Osteoblast (primary cell): ENCODE results near the gene MGAT4A. TPM values are rescaled to one million over a fixed set of nuclear protein-coding genes. Genes with fewer than 3 reads are reported as not detected.

Experiments
- DNase-seq: peaks from one replicate; pipeline ENCODE4 v3.0.0; 2011; ENCODE audit warnings: low spot score, mixed read lengths; ENCODE audit not compliant: insufficient read length; ENCODE audit errors: missing footprints
- H2AFZ ChIP-seq: 2 replicates; pipeline ENCODE4 v1.6.0; 2011; ENCODE audit warnings: mild to moderate bottlenecking, low read length
- H3K27ac ChIP-seq: 2 replicates; pipeline ENCODE4 v1.5.1; 2011; ENCODE audit warnings: mild to moderate bottlenecking, low read depth, low read length, moderate library complexity
- H3K27me3 ChIP-seq: 2 replicates; pipeline ENCODE4 v1.6.0; 2012; ENCODE audit warnings: mild to moderate bottlenecking, control low read depth, inconsistent platforms, low read length, moderate library complexity; ENCODE audit not compliant: insufficient read depth
- H3K36me3 ChIP-seq: 2 replicates; pipeline ENCODE4 v1.5.1; 2011; ENCODE audit warnings: mild to moderate bottlenecking, low read length, control low read depth, moderate library complexity; ENCODE audit not compliant: insufficient read depth
- H3K4me1 ChIP-seq: 2 replicates; pipeline ENCODE4 v1.5.1; 2011; ENCODE audit warnings: mild to moderate bottlenecking, low read length, control low read depth, moderate library complexity; ENCODE audit not compliant: insufficient read depth
- H3K4me2 ChIP-seq: 2 replicates; pipeline ENCODE4 v1.6.0; 2011; ENCODE audit warnings: mild to moderate bottlenecking, low read length; ENCODE audit not compliant: insufficient read depth
- H3K4me3 ChIP-seq: fragments of 200-600 bp; sonication (generic); 3 replicates; pipeline ENCODE4 v1.5.1; 2012; ENCODE audit warnings: mild to moderate bottlenecking, low read length, inconsistent platforms; ENCODE audit not compliant: insufficient read depth
- H3K79me2 ChIP-seq: 2 replicates; pipeline ENCODE4 v1.6.0; 2012; ENCODE audit warnings: mild to moderate bottlenecking, low read length, control low read depth, inconsistent platforms; ENCODE audit not compliant: insufficient read depth
- H3K9me3 ChIP-seq: 2 replicates; pipeline ENCODE4 v1.5.1; 2011; ENCODE audit warnings: low read depth, low read length, control low read depth
- H4K20me1 ChIP-seq: 2 replicates; pipeline ENCODE4 v1.6.0; 2012; ENCODE audit warnings: mild to moderate bottlenecking, low read length, control low read depth; ENCODE audit not compliant: insufficient read depth
- total RNA-seq: library from RNA; depleted of rRNA; stranded (reverse); fragments of >200 nt; gene quantifications from 2 replicates; pipeline ENCODE4 v1.2.3, GENCODE V29; 2012
- TF ChIP-seq, protein P1 (sequence below): IDR thresholded peaks from 2 replicates; pipeline ENCODE4 v1.5.1; 2011; ENCODE audit warnings: mild to moderate bottlenecking, low read depth, low read length, moderate library complexity; ENCODE audit errors: extremely low read depth

Gene MGAT4A
- total RNA-seq, 1 donor: 0.36 TPM

GRCh38 chr2:98685930-98686887 lies 44.7 kb downstream of the MGAT4A start:
- H3K4me1 ChIP-seq: no peaks in the 10 kb centered on the region
- no peaks in the 10 kb centered on the region for H3K79me2 ChIP-seq
- no peaks in the 10 kb centered on the region for H3K36me3 ChIP-seq
- H3K4me3 ChIP-seq: no peak overlapping the region
- no peak overlapping the region for H2AFZ ChIP-seq
- H3K27ac ChIP-seq: no peak overlapping the region
- no peaks in the 10 kb centered on the region for H4K20me1 ChIP-seq
- H3K4me2 ChIP-seq: no peak overlapping the region
- TF ChIP-seq, protein P1, sequence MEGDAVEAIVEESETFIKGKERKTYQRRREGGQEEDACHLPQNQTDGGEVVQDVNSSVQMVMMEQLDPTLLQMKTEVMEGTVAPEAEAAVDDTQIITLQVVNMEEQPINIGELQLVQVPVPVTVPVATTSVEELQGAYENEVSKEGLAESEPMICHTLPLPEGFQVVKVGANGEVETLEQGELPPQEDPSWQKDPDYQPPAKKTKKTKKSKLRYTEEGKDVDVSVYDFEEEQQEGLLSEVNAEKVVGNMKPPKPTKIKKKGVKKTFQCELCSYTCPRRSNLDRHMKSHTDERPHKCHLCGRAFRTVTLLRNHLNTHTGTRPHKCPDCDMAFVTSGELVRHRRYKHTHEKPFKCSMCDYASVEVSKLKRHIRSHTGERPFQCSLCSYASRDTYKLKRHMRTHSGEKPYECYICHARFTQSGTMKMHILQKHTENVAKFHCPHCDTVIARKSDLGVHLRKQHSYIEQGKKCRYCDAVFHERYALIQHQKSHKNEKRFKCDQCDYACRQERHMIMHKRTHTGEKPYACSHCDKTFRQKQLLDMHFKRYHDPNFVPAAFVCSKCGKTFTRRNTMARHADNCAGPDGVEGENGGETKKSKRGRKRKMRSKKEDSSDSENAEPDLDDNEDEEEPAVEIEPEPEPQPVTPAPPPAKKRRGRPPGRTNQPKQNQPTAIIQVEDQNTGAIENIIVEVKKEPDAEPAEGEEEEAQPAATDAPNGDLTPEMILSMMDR: no peak
- no peaks in the 10 kb centered on the region for H3K9me3 ChIP-seq
- no peak for DNase-seq
- peaks cover 2% of the 10 kb centered on the region for H3K27me3 ChIP-seq

DNA sequence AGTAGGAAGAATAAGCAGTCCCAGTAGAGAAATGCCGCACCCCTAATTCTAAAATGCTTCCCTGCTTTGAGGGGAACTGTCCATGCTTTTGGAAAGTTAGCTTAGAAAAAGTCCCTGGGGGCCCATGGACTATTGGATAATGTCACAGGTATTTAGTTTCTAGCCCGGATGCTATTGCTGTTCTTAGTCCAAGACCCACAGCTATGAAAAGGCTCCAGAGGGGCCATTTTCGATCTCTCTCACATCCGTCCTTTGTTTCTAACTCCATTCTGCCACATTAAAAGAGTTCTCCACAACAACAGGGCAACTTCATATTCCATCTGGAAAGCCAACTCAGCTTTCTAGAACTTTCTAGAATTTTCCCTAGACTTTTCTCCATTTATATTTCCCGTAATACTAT lies 47.2 kb downstream of the MGAT4A start:
- no peaks in the 10 kb centered on the region for H3K4me1 ChIP-seq

DNA sequence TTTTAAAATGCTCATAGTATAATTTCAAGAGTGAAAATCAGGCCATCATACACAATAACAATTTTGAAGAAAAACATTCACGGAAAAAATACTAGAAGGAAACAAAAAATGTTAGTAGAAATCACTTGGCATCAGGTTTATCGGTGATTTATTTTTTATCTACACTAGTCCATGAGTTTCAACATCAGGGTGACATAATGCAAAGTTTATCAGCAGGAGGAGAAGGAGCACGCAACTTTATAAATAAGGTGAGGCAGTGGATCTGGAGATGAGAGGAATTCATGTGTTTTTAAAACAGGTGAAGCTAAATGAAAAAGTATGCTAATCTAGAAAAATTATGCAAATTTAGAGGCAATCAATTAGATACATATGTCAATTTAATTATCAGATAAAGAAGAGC lies 54.2 kb downstream of the MGAT4A start:
- Histone ChIP-seq H3K4me1 (no peaks in the 10 kb centered on the region), H3K79me2 (no peaks in the 10 kb centered on the region), H3K9me3 (no peaks in the 10 kb centered on the region), H3K36me3 (no peaks in the 10 kb centered on the region), H3K27me3 (no peaks in the 10 kb centered on the region), H3K4me2 (no peak overlapping the region), H3K4me3 (no peak overlapping the region), H4K20me1 (no peaks in the 10 kb centered on the region), H3K27ac (no peak overlapping the region), H2AFZ (no peak overlapping the region)
- no peak for DNase-seq
- TF ChIP-seq, protein P1: no peak

More for the DNA sequence above, 47.2 kb downstream of the MGAT4A start:
- TF ChIP-seq, protein P1: no peak
- H3K4me3 ChIP-seq: no peak overlapping the region
- no peak overlapping the region for H2AFZ ChIP-seq
- no peaks in the 10 kb centered on the region for H3K9me3 ChIP-seq
- no peak overlapping the region for H3K4me2 ChIP-seq
- DNase-seq: no peak
- H3K36me3 ChIP-seq: no peaks in the 10 kb centered on the region
- no peaks in the 10 kb centered on the region for H3K79me2 ChIP-seq
- no peaks in the 10 kb centered on the region for H3K27me3 ChIP-seq
- no peak overlapping the region for H3K27ac ChIP-seq
- no peaks in the 10 kb centered on the region for H4K20me1 ChIP-seq

DNA sequence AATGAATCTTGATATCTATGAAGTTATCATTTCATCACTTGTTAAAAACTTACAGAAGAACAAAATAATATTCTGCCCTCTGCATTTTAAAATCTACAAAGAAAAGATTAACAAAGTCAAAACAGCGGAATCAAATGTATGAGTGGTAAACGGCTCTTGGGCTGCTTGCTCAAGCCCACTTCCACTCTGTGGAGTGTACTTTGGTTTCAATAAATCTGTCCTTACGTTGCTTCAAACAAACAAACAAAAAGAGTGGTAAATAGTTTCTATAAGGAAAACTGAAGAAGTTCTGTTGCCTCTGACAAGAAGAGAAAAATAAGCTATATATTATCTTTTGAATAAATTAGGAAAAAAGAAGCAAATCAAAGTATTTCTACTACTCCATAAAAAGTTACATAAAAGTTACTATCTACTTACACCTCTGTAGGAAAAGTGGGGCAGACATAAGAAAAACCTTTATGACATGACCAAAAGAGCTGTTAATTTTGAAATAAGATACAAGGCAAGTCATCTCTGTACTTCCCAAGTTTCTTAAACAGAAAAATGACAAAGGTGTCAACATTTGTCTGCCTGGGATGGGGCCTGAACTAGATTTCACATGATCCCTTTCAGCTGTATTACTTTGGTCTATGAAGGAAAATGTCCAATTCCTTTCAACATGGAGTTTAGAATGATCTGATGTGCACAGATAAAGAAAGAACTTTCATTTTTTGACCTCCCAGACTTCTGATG lies 56.5 kb downstream of the MGAT4A start:
- DNase-seq: no peak
- TF ChIP-seq, protein P1: no peak
- Histone ChIP-seq H3K27ac (no peak overlapping the region), H3K4me1 (no peaks in the 10 kb centered on the region), H3K36me3 (no peaks in the 10 kb centered on the region), H3K4me2 (no peak overlapping the region), H2AFZ (no peak overlapping the region), H3K9me3 (no peaks in the 10 kb centered on the region), H3K27me3 (no peaks in the 10 kb centered on the region), H3K4me3 (no peak overlapping the region), H4K20me1 (no peaks in the 10 kb centered on the region), H3K79me2 (no peaks in the 10 kb centered on the region)
